Neuron (in vitro differentiated cells): Measurements from ENCODE around the gene TIMP2.
"Not testable (repeated sequence)": the region's sequence is repeated elsewhere in the genome, so short reads cannot be mapped to it uniquely, and the experiment has no call there.

Experiments
- H2AFZ ChIP-seq: one replicate; pipeline ENCODE4 v1.6.1; 2013; ENCODE audit warnings: low read depth, mild to moderate bottlenecking, inconsistent platforms, low read length, moderate library complexity
- H3K27me3 ChIP-seq: one replicate; pipeline ENCODE4 v1.6.1; 2013; ENCODE audit warnings: low read length; ENCODE audit not compliant: insufficient read depth
- H3K36me3 ChIP-seq: one replicate; pipeline ENCODE4 v1.6.1; 2013; ENCODE audit warnings: low read length; ENCODE audit not compliant: insufficient read depth
- H3K4me1 ChIP-seq: one replicate; pipeline ENCODE4 v1.6.1; 2013; ENCODE audit warnings: low read length; ENCODE audit not compliant: insufficient read depth
- H3K4me3 ChIP-seq: 2 replicates; pipeline ENCODE4 v1.5.1; 2013; ENCODE audit warnings: mild to moderate bottlenecking, low read length, moderate library complexity
- H3K9me3 ChIP-seq: one replicate; pipeline ENCODE4 v1.6.1; 2013; ENCODE audit warnings: low read length

The TIMP2 gene

DNA sequence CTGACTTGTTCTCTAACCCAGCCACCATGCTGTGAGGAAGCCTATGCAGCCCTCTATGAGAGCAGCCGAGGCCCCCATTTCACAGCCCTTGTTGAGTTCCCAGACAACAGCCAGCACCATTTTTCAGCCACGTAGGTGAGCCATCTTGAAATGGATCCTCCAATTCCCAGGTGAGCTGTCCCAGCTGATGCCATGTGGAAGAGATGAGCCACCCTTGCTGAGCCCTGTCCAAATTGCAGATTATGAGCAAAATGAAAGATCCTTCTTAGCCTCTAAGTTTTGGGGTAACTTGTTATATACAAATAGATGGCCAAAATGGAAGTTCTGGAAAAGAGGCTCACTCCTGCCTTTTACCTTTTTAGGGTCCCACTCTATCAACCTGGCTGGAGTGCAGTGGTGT is 25.7 kb upstream of the TIMP2 start:
- H3K9me3 ChIP-seq = peaks cover 5% of the 10 kb centered on the region
- H3K36me3 ChIP-seq = no peaks in the 10 kb centered on the region
- no peak overlapping the region for H3K4me3 ChIP-seq
- no peaks in the 10 kb centered on the region for H3K27me3 ChIP-seq
- H2AFZ ChIP-seq = no peak overlapping the region
- H3K4me1 ChIP-seq = peaks cover 39% of the 10 kb centered on the region

DNA sequence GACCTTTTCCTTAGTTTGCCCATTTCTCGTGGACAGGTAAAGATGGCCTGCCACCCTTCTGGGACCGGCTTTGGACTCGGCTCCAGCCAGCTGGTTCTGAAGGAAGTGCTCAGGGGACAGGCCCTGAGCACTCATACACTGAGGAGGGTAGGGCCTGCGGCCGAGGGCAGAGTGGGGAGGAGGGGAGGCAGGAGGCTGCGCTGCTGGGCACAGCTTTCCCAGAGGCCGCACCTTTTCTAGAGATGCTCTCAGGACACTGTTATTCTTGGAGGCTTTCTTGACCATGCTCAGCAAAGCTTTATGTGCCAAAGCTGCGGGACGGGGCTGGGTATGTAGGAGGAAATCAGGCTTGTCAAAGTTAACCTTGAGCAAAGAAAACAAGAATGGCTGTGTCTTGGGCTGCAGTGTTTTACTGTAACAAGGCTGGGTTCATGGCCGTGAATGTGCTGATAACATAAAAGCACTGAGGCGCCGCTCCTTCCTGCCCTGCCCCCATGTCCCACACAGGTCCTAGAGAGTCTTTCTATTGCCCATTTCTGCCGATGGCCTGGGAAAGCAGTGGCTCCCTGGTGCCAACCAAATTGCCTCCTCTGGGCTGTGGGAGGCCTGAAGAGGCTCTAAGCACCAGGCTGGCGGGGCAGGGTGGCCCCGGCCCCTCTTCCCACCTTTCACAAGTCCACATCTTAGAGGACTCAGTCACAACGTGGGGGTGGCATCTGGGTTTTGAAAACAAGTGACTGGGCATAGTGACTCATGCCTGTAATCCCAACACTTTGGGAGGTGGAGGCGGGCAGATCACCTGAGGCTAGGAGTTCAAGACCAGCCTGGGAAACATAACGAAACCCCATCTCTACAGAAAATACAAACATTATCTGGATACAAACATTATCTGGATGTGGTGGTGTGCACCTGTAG is 22.3 kb upstream of the TIMP2 start:
- no peak overlapping the region for H2AFZ ChIP-seq
- peaks cover 5% of the 10 kb centered on the region for H3K9me3 ChIP-seq
- H3K4me1 ChIP-seq = peaks cover 16% of the 10 kb centered on the region
- H3K4me3 ChIP-seq = no peak overlapping the region
- H3K27me3 ChIP-seq = peaks cover 4% of the 10 kb centered on the region
- H3K36me3 ChIP-seq = no peaks in the 10 kb centered on the region

DNA sequence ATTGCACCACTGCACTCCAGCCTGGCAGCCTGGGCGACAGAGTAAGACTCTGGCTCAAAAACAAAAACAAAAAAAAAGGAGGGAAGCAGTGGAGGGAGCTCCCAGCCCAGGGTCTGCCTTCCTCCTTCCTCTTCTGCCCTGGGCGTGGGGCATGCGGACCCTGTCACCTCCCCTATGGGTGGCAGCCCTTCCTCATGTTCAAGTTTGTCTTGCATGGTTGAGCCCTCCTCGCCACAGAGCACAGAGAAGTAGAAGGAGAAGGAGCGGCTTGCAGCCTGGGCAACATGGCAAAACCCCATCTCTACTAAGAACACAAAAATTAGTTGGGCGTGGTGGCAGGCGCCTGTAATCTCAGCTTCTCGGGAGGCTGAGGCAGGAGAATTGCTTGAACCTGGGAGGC is 21.4 kb upstream of the TIMP2 start:
- no peaks in the 10 kb centered on the region for H3K36me3 ChIP-seq
- H3K4me3 ChIP-seq = no peak overlapping the region

DNA sequence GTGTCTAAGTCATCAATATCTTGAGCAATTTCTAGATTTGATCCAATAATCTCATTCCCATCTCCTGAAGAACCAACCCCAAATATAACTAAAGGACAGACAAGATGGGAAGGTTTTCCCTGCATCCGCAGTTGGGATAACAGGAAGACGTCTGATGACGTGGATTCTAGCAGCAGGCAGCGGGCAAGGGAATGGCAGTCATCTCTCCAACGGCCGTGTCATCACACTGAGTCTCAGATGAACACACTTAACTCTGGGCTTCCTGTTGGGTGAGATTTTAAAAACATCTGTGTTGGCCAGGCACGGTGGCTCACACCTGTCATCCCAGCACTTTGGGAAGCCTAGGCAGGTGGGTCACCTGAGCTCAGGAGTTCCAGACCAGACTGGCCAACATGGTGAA is 20.9 kb upstream of the TIMP2 start:
- peaks cover 4% of the 10 kb centered on the region for H3K4me1 ChIP-seq
- peaks cover 5% of the 10 kb centered on the region for H3K9me3 ChIP-seq
- H3K27me3 ChIP-seq = peaks cover 4% of the 10 kb centered on the region
- no peak overlapping the region for H3K4me3 ChIP-seq
- H2AFZ ChIP-seq = no peak overlapping the region
- H3K36me3 ChIP-seq = no peaks in the 10 kb centered on the region

More for the DNA sequence above, 21.4 kb upstream of the TIMP2 start:
- H2AFZ ChIP-seq = no peak overlapping the region
- peaks cover 4% of the 10 kb centered on the region for H3K27me3 ChIP-seq
- H3K4me1 ChIP-seq = peaks cover 7% of the 10 kb centered on the region
- peaks cover 5% of the 10 kb centered on the region for H3K9me3 ChIP-seq

DNA sequence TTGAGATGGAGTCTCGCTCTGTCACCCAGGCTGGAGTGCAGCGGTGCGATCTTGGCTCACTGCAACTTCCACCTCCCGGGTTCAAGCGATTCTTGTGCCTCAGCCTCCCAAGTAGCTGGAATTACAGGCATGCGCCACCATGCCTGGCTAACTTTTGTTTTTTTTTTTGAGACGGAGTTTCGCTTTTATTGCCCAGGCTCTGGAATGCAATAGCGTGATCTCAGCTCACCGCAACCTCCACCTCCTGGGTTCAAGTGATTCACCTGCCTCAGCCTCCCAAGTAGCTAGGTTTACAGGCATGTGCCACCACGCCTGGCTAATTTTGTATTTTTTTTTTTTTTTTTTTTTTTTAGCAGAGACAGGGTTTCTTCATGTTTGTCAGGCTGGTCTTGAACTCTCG is 20.3 kb upstream of the TIMP2 start:
- H3K36me3 ChIP-seq, H3K9me3 ChIP-seq, H3K4me3 ChIP-seq, H2AFZ ChIP-seq, H3K27me3 ChIP-seq, H3K4me1 ChIP-seq: not testable (repeated sequence)

DNA sequence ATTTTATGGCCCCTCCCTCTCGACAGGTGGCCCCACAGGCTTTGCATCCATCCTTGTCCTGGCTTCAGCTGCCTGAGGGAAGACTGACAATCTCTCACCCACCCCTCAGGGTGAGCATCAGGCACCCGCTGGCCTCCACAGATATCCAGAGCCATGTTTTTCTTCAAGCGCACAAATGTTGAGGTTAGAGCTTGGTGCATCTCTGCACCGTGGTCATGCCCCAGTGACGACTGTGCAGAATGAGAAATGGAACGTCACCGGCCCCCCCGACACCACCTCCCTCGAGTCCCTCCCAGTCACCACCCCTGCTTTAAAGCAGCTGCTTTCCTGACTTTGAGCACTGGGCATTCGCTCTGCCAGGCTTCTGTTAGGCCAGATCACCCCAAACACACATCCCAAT is 19.8 kb upstream of the TIMP2 start:
- H3K4me1 ChIP-seq = peaks cover 4% of the 10 kb centered on the region
- no peaks in the 10 kb centered on the region for H3K9me3 ChIP-seq
- no peak overlapping the region for H3K4me3 ChIP-seq
- no peaks in the 10 kb centered on the region for H3K36me3 ChIP-seq
- no peak overlapping the region for H2AFZ ChIP-seq
- H3K27me3 ChIP-seq = peaks cover 4% of the 10 kb centered on the region

DNA sequence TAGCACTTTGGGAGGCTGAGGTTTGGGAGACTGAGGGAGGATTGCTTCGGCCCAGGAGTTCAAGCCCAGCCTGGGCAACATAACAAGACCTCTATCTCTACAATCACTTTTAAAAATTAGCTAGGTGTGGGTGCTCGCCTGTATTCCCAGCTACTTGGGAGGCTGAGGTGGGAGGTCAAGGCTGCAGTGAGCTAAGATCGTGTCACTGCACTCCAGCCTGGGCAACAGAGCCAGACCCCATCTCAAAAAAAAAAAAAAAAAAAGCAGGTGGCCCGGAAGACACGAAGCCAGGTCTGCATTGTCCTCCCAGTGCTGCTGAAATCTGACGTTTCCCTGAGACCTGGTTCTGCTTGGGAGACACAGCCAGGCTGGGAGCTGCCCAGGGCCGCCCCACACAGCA is 18.8 kb upstream of the TIMP2 start:
- H3K36me3 ChIP-seq = no peaks in the 10 kb centered on the region
- H3K9me3 ChIP-seq = no peaks in the 10 kb centered on the region
- H3K4me3 ChIP-seq = no peak overlapping the region
- H2AFZ ChIP-seq = no peak overlapping the region
- peaks cover 4% of the 10 kb centered on the region for H3K27me3 ChIP-seq
- H3K4me1 ChIP-seq = peaks cover 9% of the 10 kb centered on the region

DNA sequence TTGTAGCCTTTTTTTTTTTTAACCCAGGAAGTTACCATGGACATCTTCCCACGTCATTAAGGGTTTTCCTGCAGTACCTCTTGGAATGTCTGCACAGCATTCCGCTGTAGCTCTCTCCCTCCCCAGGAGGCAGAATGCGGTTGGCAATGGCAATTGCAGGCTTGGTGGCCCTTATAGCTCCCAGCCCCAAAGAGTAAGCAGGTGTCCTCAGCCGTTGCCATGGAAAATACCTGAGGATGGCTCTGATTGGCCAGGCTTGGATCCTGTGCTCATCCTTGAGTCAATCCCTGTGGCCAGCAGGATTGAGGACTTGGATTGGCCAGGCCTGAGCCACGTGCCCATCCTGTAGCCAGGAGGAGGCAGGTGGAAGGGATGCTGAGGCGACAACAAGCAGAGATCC is 15.5 kb upstream of the TIMP2 start:
- Histone ChIP-seq H3K4me3 (no peak overlapping the region), H3K36me3 (no peaks in the 10 kb centered on the region), H3K4me1 (peaks cover 8% of the 10 kb centered on the region), H3K9me3 (no peaks in the 10 kb centered on the region), H3K27me3 (peaks cover 4% of the 10 kb centered on the region), H2AFZ (no peak overlapping the region)

DNA sequence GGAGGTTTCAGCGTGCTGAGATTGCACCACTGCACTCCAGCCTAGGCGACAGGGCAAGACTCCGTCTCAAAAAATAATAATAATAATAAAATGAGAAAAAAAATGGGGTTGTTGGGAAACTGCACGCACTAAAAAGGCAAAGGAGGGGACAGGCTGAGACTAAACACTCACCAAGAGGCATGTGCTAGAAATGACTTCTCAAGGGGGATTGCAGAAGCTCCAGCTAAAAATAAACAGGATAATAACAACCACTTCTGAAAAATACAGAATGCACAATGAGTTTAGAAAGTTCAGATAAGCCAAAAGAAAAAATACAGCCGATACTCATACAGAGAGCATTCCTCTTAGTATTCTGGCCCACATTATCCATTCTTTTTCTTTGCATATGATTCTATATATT is 15.1 kb upstream of the TIMP2 start:
- peaks cover 12% of the 10 kb centered on the region for H3K4me1 ChIP-seq
- peaks cover 4% of the 10 kb centered on the region for H3K27me3 ChIP-seq
- no peaks in the 10 kb centered on the region for H3K9me3 ChIP-seq
- no peaks in the 10 kb centered on the region for H3K36me3 ChIP-seq
- no peak overlapping the region for H3K4me3 ChIP-seq
- no peak overlapping the region for H2AFZ ChIP-seq

DNA sequence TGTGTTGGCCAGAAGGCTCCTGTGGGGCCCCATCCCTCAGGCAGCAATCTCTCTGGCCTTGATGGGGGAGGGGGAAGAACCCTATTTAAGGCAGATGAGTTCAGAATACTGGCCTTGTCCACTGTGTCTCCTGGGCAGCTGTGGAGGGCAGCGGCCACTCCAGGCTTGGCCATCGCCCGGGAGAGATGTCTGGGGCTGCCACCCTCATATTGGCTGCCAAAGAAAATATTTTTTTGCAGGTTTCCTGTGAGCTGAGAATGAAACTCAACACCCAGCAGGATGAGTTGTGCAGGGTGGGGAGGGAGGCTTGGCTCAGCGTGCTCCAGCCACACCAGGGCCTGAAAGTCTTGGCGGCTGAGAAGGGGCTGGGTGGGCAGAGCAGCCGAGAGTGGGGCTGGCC is 14.4 kb upstream of the TIMP2 start:
- Histone ChIP-seq H3K27me3 (peaks cover 3% of the 10 kb centered on the region), H3K4me3 (no peak overlapping the region), H2AFZ (no peak overlapping the region), H3K36me3 (no peaks in the 10 kb centered on the region), H3K4me1 (peaks cover 19% of the 10 kb centered on the region), H3K9me3 (no peaks in the 10 kb centered on the region)

DNA sequence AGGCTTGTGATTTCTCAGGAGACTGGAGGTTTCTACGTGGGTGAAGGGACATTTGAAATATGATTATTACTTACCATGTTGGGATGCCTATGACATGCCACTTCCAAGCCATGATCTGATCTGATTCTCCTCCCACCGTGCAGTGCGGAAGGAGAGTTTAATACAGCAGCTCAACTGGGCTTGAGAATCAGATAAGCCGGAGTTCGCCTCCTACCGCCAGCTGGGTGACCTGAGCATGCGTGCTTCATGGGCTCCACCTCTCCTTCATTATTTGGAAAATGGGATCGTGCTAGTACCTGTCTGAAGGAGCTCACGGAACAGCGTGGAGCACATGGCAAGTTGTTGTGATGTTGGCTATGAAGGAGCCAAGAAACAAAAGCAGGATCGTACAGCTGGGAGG is 12.4 kb upstream of the TIMP2 start:
- H3K4me1 ChIP-seq = peaks cover 30% of the 10 kb centered on the region
- no peaks in the 10 kb centered on the region for H3K9me3 ChIP-seq
- H2AFZ ChIP-seq = no peak overlapping the region
- H3K4me3 ChIP-seq = no peak overlapping the region
- no peaks in the 10 kb centered on the region for H3K27me3 ChIP-seq
- H3K36me3 ChIP-seq = no peaks in the 10 kb centered on the region

DNA sequence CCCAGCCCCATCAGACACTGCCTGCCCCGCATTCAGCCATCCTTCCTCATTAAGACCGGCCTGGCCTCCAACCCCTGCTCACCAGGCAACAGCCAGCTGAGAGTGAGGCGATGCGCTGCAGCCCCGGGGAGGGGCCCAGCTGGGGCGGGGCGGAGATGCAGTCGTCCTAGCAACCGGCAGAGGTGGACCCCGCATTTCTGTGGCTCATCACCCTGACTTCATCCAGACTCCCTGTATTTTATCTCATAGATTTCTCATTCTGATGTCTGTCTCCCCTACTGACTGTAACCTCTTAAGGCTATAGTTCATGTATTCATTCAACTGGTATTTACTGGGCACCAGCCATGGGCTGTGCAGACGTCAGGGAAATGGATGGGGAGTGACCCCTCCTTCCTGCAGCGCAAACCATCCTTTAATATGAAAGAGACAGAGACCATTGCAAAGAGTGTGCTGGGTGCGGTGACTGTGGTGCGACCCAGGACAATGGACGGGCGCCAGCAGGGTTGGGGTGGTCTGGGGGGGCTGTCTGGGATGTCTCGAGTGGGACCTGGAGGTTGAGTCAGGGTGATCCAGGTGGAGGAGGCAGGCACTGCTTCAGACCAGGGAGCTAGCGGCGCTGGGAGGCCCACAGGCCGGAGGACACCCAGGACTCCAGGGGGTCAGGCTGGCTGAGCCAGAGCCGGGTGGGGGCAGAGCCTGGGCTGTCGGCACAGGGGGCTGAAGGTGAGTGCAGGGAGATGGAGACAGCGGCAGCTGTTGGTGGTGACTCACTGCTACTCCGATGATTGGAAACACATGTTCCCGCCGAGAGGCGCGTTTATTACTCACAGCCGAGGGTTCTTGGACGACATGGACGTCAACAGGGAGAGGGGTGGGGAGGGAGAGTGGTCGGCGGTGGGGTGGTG is 10.5 kb upstream of the TIMP2 start:
- no peaks in the 10 kb centered on the region for H3K36me3 ChIP-seq
- H3K4me3 ChIP-seq = no peak overlapping the region
- H2AFZ ChIP-seq = no peak overlapping the region
- H3K9me3 ChIP-seq = no peaks in the 10 kb centered on the region
- no peaks in the 10 kb centered on the region for H3K27me3 ChIP-seq
- H3K4me1 ChIP-seq = peaks cover 30% of the 10 kb centered on the region

DNA sequence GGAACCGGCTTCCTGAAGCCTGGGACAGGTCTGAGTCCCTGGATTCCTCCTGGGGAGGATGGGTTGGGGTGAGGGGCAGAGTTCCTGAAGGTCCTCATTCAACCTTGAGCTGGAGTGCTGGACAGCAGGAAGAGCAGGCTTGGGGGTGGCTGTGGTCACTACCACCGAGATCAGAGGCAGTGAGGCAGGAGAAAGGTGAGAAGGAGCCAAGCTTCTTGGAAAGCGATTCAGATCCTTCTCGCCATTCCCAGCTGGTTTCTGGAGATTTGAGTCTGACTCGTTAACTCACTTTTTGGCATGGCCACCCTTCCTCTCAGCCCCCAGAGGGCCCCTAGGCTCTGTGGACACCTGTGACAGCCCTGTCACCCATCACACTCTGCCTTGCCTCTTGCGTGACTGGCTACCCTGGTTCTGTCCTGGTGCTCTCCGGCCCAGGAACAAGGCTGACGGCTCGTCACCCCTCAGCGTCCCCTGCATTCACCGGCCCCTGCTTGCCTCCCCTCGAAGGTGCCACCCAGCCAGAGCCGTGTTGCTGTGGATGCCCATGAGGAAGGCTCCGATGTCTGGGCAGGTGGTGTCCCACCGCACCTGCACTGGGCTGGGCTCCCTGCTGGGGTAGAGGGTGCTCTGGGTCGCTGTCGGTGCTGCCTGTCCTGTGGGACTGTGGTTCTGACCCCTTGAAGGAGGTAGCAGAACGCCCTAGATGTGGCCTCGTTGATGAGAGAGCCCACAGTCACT is 9.7 kb upstream of the TIMP2 start:
- no peaks in the 10 kb centered on the region for H3K9me3 ChIP-seq
- no peak overlapping the region for H2AFZ ChIP-seq
- no peaks in the 10 kb centered on the region for H3K36me3 ChIP-seq
- H3K4me3 ChIP-seq = no peak overlapping the region
- peaks cover 30% of the 10 kb centered on the region for H3K4me1 ChIP-seq
- no peaks in the 10 kb centered on the region for H3K27me3 ChIP-seq
